ENCODE measurements around the gene LIFR.
"Not testable (repeated sequence)": the region's sequence is repeated elsewhere in the genome, so short reads cannot be mapped to it uniquely, and the experiment has no call there.

The LIFR gene

GRCh38 chr5:38582293-38582974, 26.0 kb upstream of the LIFR start:
- no peak for DNase-seq

- DNase-seq: no peak
Observed at GRCh38 chr5:38581597-38581996, 25.2 kb upstream of the LIFR start.

GRCh38 chr5:38579105-38579504, 22.7 kb upstream of the LIFR start:
- DNase-seq: no peak

- no peak for DNase-seq
Observed at GRCh38 chr5:38576961-38577684, 20.7 kb upstream of the LIFR start.

GRCh38 chr5:38576442-38576841, 20.0 kb upstream of the LIFR start:
- DNase-seq: no peak

GRCh38 chr5:38575476-38575875, 19.0 kb upstream of the LIFR start:
- DNase-seq: no peak

GRCh38 chr5:38574009-38574408, 17.6 kb upstream of the LIFR start:
- DNase-seq: no peak

- no peak for DNase-seq
Observed at GRCh38 chr5:38573521-38573920, 17.1 kb upstream of the LIFR start.

GRCh38 chr5:38569180-38569579, 12.7 kb upstream of the LIFR start:
- no peak for DNase-seq

GRCh38 chr5:38567306-38567705, 10.9 kb upstream of the LIFR start:
- not testable (repeated sequence) for DNase-seq

GRCh38 chr5:38563624-38564023, 7.2 kb upstream of the LIFR start:
- no peak for DNase-seq

GRCh38 chr5:38562444-38563210, 6.2 kb upstream of the LIFR start:
- no peak for DNase-seq

- DNase-seq: no peak
Observed at GRCh38 chr5:38559428-38559827, 3.0 kb upstream of the LIFR start.

- no peak for DNase-seq
Observed at GRCh38 chr5:38557792-38558191, 1.3 kb upstream of the LIFR start.

- DNase-seq: no peak
Observed at GRCh38 chr5:38557308-38557710, 863 bp upstream of the LIFR start.

GRCh38 chr5:38556088-38556598, 303 bp downstream of the LIFR start:
- peak; percentile 45 for DNase-seq

- no peak for DNase-seq
Observed at GRCh38 chr5:38555354-38556087, 925 bp downstream of the LIFR start.

- no peak for DNase-seq
Observed at GRCh38 chr5:38554861-38555260, 1.6 kb downstream of the LIFR start.

- no peak for DNase-seq
Observed at GRCh38 chr5:38554403-38554802, 2.0 kb downstream of the LIFR start.

- no peak for DNase-seq
Observed at GRCh38 chr5:38553001-38553521, 3.4 kb downstream of the LIFR start.

- peak; percentile 54 for DNase-seq
Observed at GRCh38 chr5:38551030-38552017, 5.1 kb downstream of the LIFR start.

Data from hematopoietic multipotent progenitor cell treated with erythropoietin and hydrocortisone succinate and interleukin-3 and kit ligand, for 4 days (in vitro differentiated cells).